Muscle layer of duodenum (tissue), 2 donors: Measurements from ENCODE around the gene C15orf61.

ENCODE experiments used
- H3K27ac ChIP-seq: one replicate; pipeline ENCODE4 v1.7.0; 2013; ENCODE audit warnings: mild to moderate bottlenecking, low read length
- H3K27me3 ChIP-seq: one replicate; pipeline ENCODE4 v1.7.0; 2013; ENCODE audit warnings: low read depth, mild to moderate bottlenecking, control low read depth, low read length
- H3K36me3 ChIP-seq, 2 donors: one replicate each; pipeline ENCODE4 v1.7.0; 2013; ENCODE audit warnings: low read length in 2 of 2, control low read depth in 1 of 2, mild to moderate bottlenecking in 1 of 2; ENCODE audit not compliant: insufficient read depth in 2 of 2, control insufficient read depth in 1 of 2
- H3K4me1 ChIP-seq, 2 donors: one replicate each; pipeline ENCODE4 v1.7.0; 2013; ENCODE audit warnings: low read length in 2 of 2, mild to moderate bottlenecking in 2 of 2, control low read depth in 1 of 2, moderate library complexity in 1 of 2; ENCODE audit not compliant: insufficient read depth in 2 of 2, control insufficient read depth in 1 of 2
- H3K4me3 ChIP-seq, 2 donors: one replicate each; pipeline ENCODE4 v1.7.0; 2013; ENCODE audit warnings: low read length in 2 of 2, low read depth in 1 of 2, mild to moderate bottlenecking in 1 of 2
- H3K9me3 ChIP-seq, 2 donors: one replicate each; pipeline ENCODE4 v1.7.0; 2013; ENCODE audit warnings: low read length in 2 of 2, control low read depth in 1 of 2, mild to moderate bottlenecking in 1 of 2; ENCODE audit not compliant: control insufficient read depth in 1 of 2
- donor health status: healthy.

C15orf61 gene

GRCh38 chr15:67551207-67551743 is 30.3 kb downstream of the C15orf61 start:
- Histone ChIP-seq H3K4me3 (no peak overlapping the region), H3K4me1 (peaks cover 0 to 15% of the 10 kb centered on the region in 2 donors), H3K27ac (no peak overlapping the region), H3K9me3 (no peaks in the 10 kb centered on the region), H3K36me3 (peaks cover 5 to 7% of the 10 kb centered on the region in 2 donors), H3K27me3 (no peaks in the 10 kb centered on the region)

GRCh38 chr15:67554580-67554979 is 33.6 kb downstream of the C15orf61 start:
- H3K27me3 ChIP-seq, result no peaks in the 10 kb centered on the region
- H3K4me1 ChIP-seq, result no peaks in the 10 kb centered on the region
- peaks cover 12 to 20% of the 10 kb centered on the region in 2 donors for H3K36me3 ChIP-seq
- no peak overlapping the region for H3K27ac ChIP-seq
- no peaks in the 10 kb centered on the region for H3K9me3 ChIP-seq
- H3K4me3 ChIP-seq, result no peak overlapping the region

GRCh38 chr15:67556976-67557570 is 36.1 kb downstream of the C15orf61 start:
- Histone ChIP-seq H3K9me3 (no peaks in the 10 kb centered on the region), H3K4me3 (no peak overlapping the region), H3K36me3 (peaks cover 8 to 15% of the 10 kb centered on the region in 2 donors), H3K27ac (no peak overlapping the region), H3K4me1 (no peaks in the 10 kb centered on the region), H3K27me3 (no peaks in the 10 kb centered on the region)

- Histone ChIP-seq H3K27me3 (no peaks in the 10 kb centered on the region), H3K27ac (no peak overlapping the region), H3K4me3 (no peak overlapping the region), H3K4me1 (no peaks in the 10 kb centered on the region), H3K9me3 (no peaks in the 10 kb centered on the region), H3K36me3 (peaks cover 5 to 23% of the 10 kb centered on the region in 2 donors)
Measured at GRCh38 chr15:67558502-67558901, 37.6 kb downstream of the C15orf61 start.

GRCh38 chr15:67559158-67559557 is 38.2 kb downstream of the C15orf61 start:
- peaks cover 5 to 24% of the 10 kb centered on the region in 2 donors for H3K36me3 ChIP-seq
- no peaks in the 10 kb centered on the region for H3K4me1 ChIP-seq
- no peaks in the 10 kb centered on the region for H3K9me3 ChIP-seq
- H3K4me3 ChIP-seq, result no peak overlapping the region
- no peaks in the 10 kb centered on the region for H3K27me3 ChIP-seq
- H3K27ac ChIP-seq, result no peak overlapping the region

GRCh38 chr15:67559576-67559975 is 38.6 kb downstream of the C15orf61 start:
- H3K4me1 ChIP-seq, result no peaks in the 10 kb centered on the region
- no peaks in the 10 kb centered on the region for H3K27me3 ChIP-seq
- no peak overlapping the region for H3K27ac ChIP-seq
- no peak overlapping the region for H3K4me3 ChIP-seq
- H3K36me3 ChIP-seq, result peaks cover 5 to 24% of the 10 kb centered on the region in 2 donors
- no peaks in the 10 kb centered on the region for H3K9me3 ChIP-seq

- Histone ChIP-seq H3K36me3 (peaks cover 5 to 24% of the 10 kb centered on the region in 2 donors), H3K27me3 (no peaks in the 10 kb centered on the region), H3K4me3 (no peak overlapping the region), H3K4me1 (no peaks in the 10 kb centered on the region), H3K27ac (no peak overlapping the region), H3K9me3 (no peaks in the 10 kb centered on the region)
Measured at GRCh38 chr15:67560320-67560719, 39.4 kb downstream of the C15orf61 start.

GRCh38 chr15:67563092-67563491 is 42.2 kb downstream of the C15orf61 start:
- Histone ChIP-seq H3K4me1 (no peaks in the 10 kb centered on the region), H3K36me3 (peaks cover 5 to 21% of the 10 kb centered on the region in 2 donors), H3K4me3 (no peak overlapping the region), H3K9me3 (no peaks in the 10 kb centered on the region), H3K27me3 (no peaks in the 10 kb centered on the region), H3K27ac (no peak overlapping the region)

GRCh38 chr15:67564021-67564967 is 43.4 kb downstream of the C15orf61 start:
- Histone ChIP-seq H3K9me3 (no peaks in the 10 kb centered on the region), H3K4me1 (no peaks in the 10 kb centered on the region), H3K4me3 (no peak overlapping the region), H3K27ac (no peak overlapping the region), H3K36me3 (peaks cover under 1 to 9% of the 10 kb centered on the region in 2 donors), H3K27me3 (no peaks in the 10 kb centered on the region)

- H3K4me1 ChIP-seq, result no peaks in the 10 kb centered on the region
- H3K9me3 ChIP-seq, result no peaks in the 10 kb centered on the region
- peaks cover 0 to 9% of the 10 kb centered on the region in 2 donors for H3K36me3 ChIP-seq
- no peaks in the 10 kb centered on the region for H3K27me3 ChIP-seq
- no peak overlapping the region for H3K27ac ChIP-seq
- no peak overlapping the region for H3K4me3 ChIP-seq
Measured at GRCh38 chr15:67564968-67565345, 44.0 kb downstream of the C15orf61 start.

GRCh38 chr15:67569668-67570067 is 48.7 kb downstream of the C15orf61 start:
- Histone ChIP-seq H3K4me1 (no peaks in the 10 kb centered on the region), H3K27me3 (no peaks in the 10 kb centered on the region), H3K36me3 (no peaks in the 10 kb centered on the region), H3K4me3 (no peak overlapping the region), H3K27ac (no peak overlapping the region), H3K9me3 (no peaks in the 10 kb centered on the region)
